ENCODE data around the gene PLXNA2. TPM values are rescaled to one million over a fixed set of nuclear protein-coding genes. Genes with fewer than 3 reads are reported as not detected.

The PLXNA2 gene
- total RNA-seq, 2 experiments from 2014 or later: 0.84 to 1.6 TPM

GRCh38 chr1:208179961-208180409 is 64.2 kb downstream of the PLXNA2 start:
- ChIA-PET POLR2A (no interaction called here), CTCF (no interaction called here)
- H3K4me1 Mint-ChIP-seq (ENCODE audit: low read depth): no peaks in the 10 kb centered on the region
- H3K27me3 Mint-ChIP-seq (ENCODE audit: low read depth): peaks cover 14% of the 10 kb centered on the region
- ATAC-seq: no peak
- no peak for DNase-seq
- no peak overlapping the region for H3K27ac Mint-ChIP-seq
- H3K4me3 Mint-ChIP-seq: no peak overlapping the region
- no peaks in the 10 kb centered on the region for H3K9me3 Mint-ChIP-seq (ENCODE audit: insufficient read depth)
- H3K36me3 Mint-ChIP-seq (ENCODE audit: low read depth): no peaks in the 10 kb centered on the region

DNA sequence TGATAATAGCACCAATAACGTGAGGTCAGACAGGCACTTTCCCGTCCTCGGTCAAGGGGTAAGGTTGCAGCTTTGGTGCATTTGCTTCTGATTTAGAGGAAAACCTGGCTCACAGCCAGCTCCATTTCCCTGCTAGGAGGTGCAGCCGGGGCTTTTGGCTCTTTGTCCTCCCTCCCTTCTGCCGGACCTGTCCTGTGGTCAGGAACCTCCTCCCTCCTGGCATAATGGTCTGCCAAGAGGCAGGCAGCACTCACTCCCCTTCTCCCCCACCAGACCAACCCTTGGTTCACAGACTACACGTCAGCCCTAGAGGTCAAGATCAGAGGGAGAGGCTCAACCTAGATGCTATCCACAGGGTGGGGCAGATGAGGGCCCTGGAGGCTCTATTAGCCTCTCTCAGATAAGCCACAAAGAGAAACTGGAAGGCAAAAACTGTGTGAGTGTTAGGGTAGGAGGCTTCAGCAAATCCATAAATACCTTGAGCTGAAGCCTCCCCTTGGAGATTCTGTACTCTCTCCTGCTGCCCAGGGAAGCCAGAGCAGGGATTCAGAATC is 64.8 kb downstream of the PLXNA2 start:
- no peaks in the 10 kb centered on the region for H3K4me1 Mint-ChIP-seq (ENCODE audit: low read depth)
- no peaks in the 10 kb centered on the region for H3K36me3 Mint-ChIP-seq (ENCODE audit: low read depth)
- DNase-seq (no peak), ATAC-seq (no peak)
- ChIA-PET POLR2A (no interaction called here), CTCF (interaction anchor here (1.0 kb wide), 1 partner anchor 66 kb away, joined by 4 read pairs; no protein-coding TSS in a partner anchor)
- no peak overlapping the region for H3K4me3 Mint-ChIP-seq
- no peaks in the 10 kb centered on the region for H3K9me3 Mint-ChIP-seq (ENCODE audit: insufficient read depth)
- H3K27me3 Mint-ChIP-seq (ENCODE audit: low read depth): peaks cover 13% of the 10 kb centered on the region
- no peak overlapping the region for H3K27ac Mint-ChIP-seq

- no peaks in the 10 kb centered on the region for H3K4me1 Mint-ChIP-seq (ENCODE audit: low read depth)
- ChIA-PET POLR2A (no interaction called here), CTCF (no interaction called here)
- DNase-seq (no peak), ATAC-seq (no peak)
- H3K36me3 Mint-ChIP-seq (ENCODE audit: low read depth): no peaks in the 10 kb centered on the region
- no peaks in the 10 kb centered on the region for H3K9me3 Mint-ChIP-seq (ENCODE audit: insufficient read depth)
- H3K27ac Mint-ChIP-seq: no peak overlapping the region
- H3K27me3 Mint-ChIP-seq (ENCODE audit: low read depth): peaks cover 16% of the 10 kb centered on the region
- H3K4me3 Mint-ChIP-seq: no peak overlapping the region
Observed at GRCh38 chr1:208178091-208178529, 66.1 kb downstream of the PLXNA2 start.

DNA sequence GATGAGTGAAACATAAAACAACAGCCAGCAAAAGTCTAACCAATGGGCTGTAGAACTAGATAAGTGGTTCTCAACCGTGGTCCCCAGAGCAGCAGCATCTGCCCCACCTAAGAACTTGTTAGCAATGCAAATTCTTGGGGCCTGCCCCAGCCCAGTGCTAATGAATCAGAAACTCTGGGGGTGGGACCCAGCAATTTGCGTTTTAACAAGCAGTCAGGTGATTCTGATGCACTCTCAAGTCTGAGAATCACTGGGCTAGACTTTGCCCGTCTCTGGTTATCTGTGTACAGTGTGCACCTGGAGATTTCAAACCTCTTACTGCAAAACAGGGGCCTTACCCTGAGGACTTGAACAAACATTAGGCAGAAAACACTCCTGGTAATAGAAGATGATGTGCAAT is 66.5 kb downstream of the PLXNA2 start:
- ATAC-seq: no peak
- H3K4me1 Mint-ChIP-seq (ENCODE audit: low read depth): no peaks in the 10 kb centered on the region
- no peaks in the 10 kb centered on the region for H3K36me3 Mint-ChIP-seq (ENCODE audit: low read depth)
- ChIA-PET CTCF (no interaction called here), POLR2A (no interaction called here)
- DNase-seq: no peak
- no peaks in the 10 kb centered on the region for H3K9me3 Mint-ChIP-seq (ENCODE audit: insufficient read depth)
- no peak overlapping the region for H3K4me3 Mint-ChIP-seq
- peaks cover 18% of the 10 kb centered on the region for H3K27me3 Mint-ChIP-seq (ENCODE audit: low read depth)
- no peak overlapping the region for H3K27ac Mint-ChIP-seq

GRCh38 chr1:208176649-208177048 is 67.5 kb downstream of the PLXNA2 start:
- no peaks in the 10 kb centered on the region for H3K9me3 Mint-ChIP-seq (ENCODE audit: insufficient read depth)
- ATAC-seq: no peak
- no peak overlapping the region for H3K4me3 Mint-ChIP-seq
- no peaks in the 10 kb centered on the region for H3K4me1 Mint-ChIP-seq (ENCODE audit: low read depth)
- CTCF ChIA-PET: no interaction called here
- DNase-seq: no peak
- POLR2A ChIA-PET: no interaction called here
- H3K27ac Mint-ChIP-seq: no peak overlapping the region
- H3K36me3 Mint-ChIP-seq (ENCODE audit: low read depth): no peaks in the 10 kb centered on the region
- peaks cover 24% of the 10 kb centered on the region for H3K27me3 Mint-ChIP-seq (ENCODE audit: low read depth)

DNA sequence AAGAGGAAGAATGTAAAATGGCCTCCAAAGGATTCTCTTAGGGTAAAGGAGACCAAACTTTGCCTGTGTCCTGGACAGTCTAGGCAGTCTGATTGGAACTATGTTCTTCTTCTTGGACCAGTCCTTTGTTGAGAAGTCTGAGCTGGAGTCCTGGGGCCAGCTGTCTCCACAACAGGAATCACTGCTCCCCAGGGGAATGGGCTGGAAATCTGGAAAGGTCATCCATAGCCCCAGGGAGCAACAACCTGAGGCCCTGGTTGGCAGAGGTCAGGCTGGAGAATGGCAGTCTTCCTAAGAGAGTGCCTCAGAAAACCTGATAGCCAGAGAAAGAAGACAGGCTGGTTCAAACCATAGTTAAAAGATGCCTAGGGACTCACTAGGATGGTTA is 68.7 kb downstream of the PLXNA2 start:
- H3K27ac Mint-ChIP-seq: no peak overlapping the region
- POLR2A ChIA-PET: no interaction called here
- no peaks in the 10 kb centered on the region for H3K36me3 Mint-ChIP-seq (ENCODE audit: low read depth)
- CTCF ChIA-PET: no interaction called here
- no peaks in the 10 kb centered on the region for H3K4me1 Mint-ChIP-seq (ENCODE audit: low read depth)
- H3K27me3 Mint-ChIP-seq (ENCODE audit: low read depth): peaks cover 27% of the 10 kb centered on the region
- no peaks in the 10 kb centered on the region for H3K9me3 Mint-ChIP-seq (ENCODE audit: insufficient read depth)
- H3K4me3 Mint-ChIP-seq: no peak overlapping the region
- no peak for DNase-seq
- no peak for ATAC-seq

DNA sequence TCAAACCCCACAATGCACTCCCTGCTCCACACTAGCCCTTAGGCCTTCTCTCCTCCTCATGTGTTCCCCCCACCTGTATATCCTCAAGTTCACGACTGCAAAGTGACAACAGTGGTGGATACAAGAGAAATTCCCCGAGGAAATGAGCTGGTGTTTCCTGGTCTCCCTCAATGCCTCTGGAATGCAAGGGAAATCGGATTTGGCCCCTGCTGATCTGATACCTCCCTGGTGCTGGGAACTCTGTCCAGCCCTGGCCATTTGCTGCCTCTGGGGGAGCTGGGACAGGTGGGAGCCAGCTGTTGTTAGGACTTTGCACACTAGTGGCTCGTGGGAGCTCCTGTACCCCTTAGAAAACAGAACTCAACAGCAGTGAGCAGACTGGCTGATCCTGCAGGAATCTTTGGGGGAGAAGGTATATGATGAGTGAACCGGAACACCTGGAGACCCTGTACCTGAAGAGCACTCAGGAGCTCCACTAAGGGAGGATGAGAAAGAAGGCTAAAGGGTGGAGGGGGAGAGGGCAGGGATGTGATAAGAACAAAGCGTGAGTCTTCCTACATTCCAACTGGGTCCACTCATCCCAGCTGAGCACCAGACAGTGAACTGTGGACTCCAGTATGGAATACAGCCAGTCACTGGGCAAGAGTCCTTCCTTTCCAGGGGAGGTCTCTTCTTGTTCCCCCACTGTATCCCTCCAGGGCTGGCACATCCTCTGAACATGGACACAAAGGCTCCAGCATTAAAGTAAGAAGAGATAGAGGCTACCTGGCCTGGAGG is 69.3 kb downstream of the PLXNA2 start:
- no peak overlapping the region for H3K27ac Mint-ChIP-seq
- ChIA-PET CTCF (no interaction called here), POLR2A (interaction anchor here (0.7 kb wide), 1 partner anchor 8 kb away, joined by 3 read pairs; no protein-coding TSS in a partner anchor)
- H3K36me3 Mint-ChIP-seq (ENCODE audit: low read depth): no peaks in the 10 kb centered on the region
- no peak for ATAC-seq
- H3K27me3 Mint-ChIP-seq (ENCODE audit: low read depth): peaks cover 27% of the 10 kb centered on the region
- no peaks in the 10 kb centered on the region for H3K4me1 Mint-ChIP-seq (ENCODE audit: low read depth)
- no peak for DNase-seq
- no peak overlapping the region for H3K4me3 Mint-ChIP-seq
- H3K9me3 Mint-ChIP-seq (ENCODE audit: insufficient read depth): no peaks in the 10 kb centered on the region

GRCh38 chr1:208174200-208174599 is 70.0 kb downstream of the PLXNA2 start:
- no peaks in the 10 kb centered on the region for H3K36me3 Mint-ChIP-seq (ENCODE audit: low read depth)
- peaks cover 27% of the 10 kb centered on the region for H3K27me3 Mint-ChIP-seq (ENCODE audit: low read depth)
- DNase-seq (no peak), ATAC-seq (no peak)
- ChIA-PET POLR2A (no interaction called here), CTCF (no interaction called here)
- no peak overlapping the region for H3K4me3 Mint-ChIP-seq
- H3K9me3 Mint-ChIP-seq (ENCODE audit: insufficient read depth): no peaks in the 10 kb centered on the region
- H3K27ac Mint-ChIP-seq: no peak overlapping the region
- no peaks in the 10 kb centered on the region for H3K4me1 Mint-ChIP-seq (ENCODE audit: low read depth)

- no peak for ATAC-seq
- CTCF ChIA-PET: no interaction called here
- no peak for DNase-seq
- Mint-ChIP-seq H3K27me3 (ENCODE audit: low read depth) (peaks cover 32% of the 10 kb centered on the region), H3K27ac (no peak overlapping the region), H3K9me3 (ENCODE audit: insufficient read depth) (no peaks in the 10 kb centered on the region), H3K4me1 (ENCODE audit: low read depth) (no peaks in the 10 kb centered on the region), H3K4me3 (no peak overlapping the region), H3K36me3 (ENCODE audit: low read depth) (no peaks in the 10 kb centered on the region)
- POLR2A ChIA-PET: no interaction called here
Observed at GRCh38 chr1:208173749-208174148, 70.4 kb downstream of the PLXNA2 start.

DNA sequence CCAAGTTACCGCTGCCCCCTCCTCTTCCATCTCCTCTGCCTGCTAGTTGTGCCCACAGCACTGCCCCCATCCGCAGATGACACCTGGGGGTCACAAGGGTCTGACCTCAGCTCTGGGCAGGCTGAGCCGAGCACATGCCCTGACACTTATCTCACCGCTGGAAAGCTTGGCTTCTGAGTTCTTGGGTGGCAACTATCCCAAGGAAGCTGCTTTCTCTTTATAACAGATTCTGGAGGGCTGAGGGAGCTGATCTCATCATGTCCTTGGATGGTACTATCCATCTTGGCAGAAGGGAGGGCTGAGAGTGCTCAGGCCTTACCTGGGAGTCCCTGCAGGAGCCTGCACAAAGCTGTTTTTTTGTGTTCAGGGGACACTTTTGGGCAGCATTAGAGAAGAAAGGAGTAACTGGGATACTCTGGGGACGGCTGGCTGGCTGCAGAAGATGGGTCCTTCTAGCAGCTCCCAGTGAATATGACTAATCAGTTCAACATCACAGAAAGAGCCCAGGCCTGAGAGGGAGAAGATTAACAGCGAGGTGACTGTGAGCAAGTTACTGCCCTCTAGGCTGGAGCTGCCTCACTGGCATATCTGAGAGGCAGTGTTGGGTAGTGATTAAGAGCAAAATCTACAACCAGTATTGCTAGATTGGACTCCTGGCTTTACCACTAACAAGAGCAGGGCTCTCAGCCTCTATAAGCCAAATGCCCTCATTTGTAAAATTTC is 71.6 kb downstream of the PLXNA2 start:
- no peak for DNase-seq
- POLR2A ChIA-PET: interaction anchor here (1.5 kb wide), 1 partner anchor 10 kb away, joined by 3 read pairs; no protein-coding TSS in a partner anchor
- ATAC-seq: no peak
- CTCF ChIA-PET: no interaction called here
- no peaks in the 10 kb centered on the region for H3K9me3 Mint-ChIP-seq (ENCODE audit: insufficient read depth)
- peaks cover 32% of the 10 kb centered on the region for H3K27me3 Mint-ChIP-seq (ENCODE audit: low read depth)
- no peak overlapping the region for H3K4me3 Mint-ChIP-seq
- no peak overlapping the region for H3K27ac Mint-ChIP-seq
- no peaks in the 10 kb centered on the region for H3K36me3 Mint-ChIP-seq (ENCODE audit: low read depth)
- H3K4me1 Mint-ChIP-seq (ENCODE audit: low read depth): no peaks in the 10 kb centered on the region

DNA sequence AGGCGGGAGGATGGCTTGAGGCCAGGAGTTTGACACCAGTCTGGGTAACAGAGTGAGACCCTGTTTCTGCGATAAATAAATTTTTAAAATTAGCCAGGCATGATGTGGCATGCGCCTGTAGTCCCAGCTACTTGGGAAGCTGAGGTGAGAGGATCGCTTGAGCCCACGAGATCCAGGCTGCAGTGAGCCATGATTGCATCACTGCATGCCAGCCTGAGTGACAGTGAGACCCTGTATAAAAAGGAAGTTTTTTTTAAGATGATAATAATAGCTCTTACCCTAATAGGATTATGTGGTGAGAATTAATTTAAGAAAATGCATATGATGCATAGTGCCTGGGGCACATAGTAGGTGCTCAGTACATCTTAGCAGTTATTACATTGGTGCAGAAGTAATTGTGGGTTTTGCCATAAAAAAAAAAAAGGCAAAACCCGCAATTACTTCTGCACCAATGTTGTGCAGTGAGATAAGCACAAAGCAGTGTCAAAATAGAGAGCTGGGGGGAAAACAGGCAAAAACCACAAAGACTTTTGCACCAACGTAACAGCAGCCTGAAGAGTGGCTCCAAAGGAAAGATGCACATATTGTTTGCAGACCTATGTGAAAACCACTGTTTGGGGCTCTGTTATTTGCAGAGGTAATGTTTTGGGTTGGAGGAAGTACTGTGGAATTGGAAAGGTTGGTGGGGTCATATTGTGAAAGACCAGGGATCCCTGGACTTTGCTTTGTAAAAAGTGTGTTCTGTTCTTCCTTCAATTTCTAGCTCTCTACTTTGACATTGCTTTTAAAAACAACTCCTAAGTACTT is 72.4 kb downstream of the PLXNA2 start:
- ChIA-PET CTCF (no interaction called here), POLR2A (interaction anchor here (1.5 kb wide), 1 partner anchor 9 kb away, joined by 3 read pairs; no protein-coding TSS in a partner anchor)
- Mint-ChIP-seq H3K27me3 (ENCODE audit: low read depth) (peaks cover 30% of the 10 kb centered on the region), H3K4me1 (ENCODE audit: low read depth) (no peaks in the 10 kb centered on the region), H3K9me3 (ENCODE audit: insufficient read depth) (no peaks in the 10 kb centered on the region), H3K4me3 (no peak overlapping the region), H3K36me3 (ENCODE audit: low read depth) (no peaks in the 10 kb centered on the region), H3K27ac (no peak overlapping the region)
- ATAC-seq: no peak
- DNase-seq: no peak

DNA sequence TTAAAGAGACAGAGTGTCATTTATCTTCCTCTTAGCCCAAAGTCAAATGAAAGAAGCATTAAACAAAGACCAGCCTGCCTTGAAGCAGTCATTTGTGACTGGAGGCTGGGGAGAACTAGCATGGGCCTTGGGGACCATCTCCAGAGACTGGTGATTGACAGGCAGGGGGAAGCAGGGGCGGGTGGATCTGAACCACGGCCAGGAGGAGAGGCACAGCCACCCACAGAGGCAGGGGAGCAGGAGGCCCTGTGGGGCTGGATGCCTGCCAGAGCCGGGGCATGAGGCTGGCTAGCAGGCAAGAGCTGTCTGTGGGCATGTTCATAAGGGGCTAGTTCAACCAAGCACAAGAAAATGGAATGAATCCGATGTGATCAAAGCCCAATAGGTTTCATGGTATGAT is 73.9 kb downstream of the PLXNA2 start:
- ATAC-seq: no peak
- H3K27ac Mint-ChIP-seq: no peak overlapping the region
- no peak for DNase-seq
- ChIA-PET CTCF (no interaction called here), POLR2A (no interaction called here)
- H3K36me3 Mint-ChIP-seq (ENCODE audit: low read depth): no peaks in the 10 kb centered on the region
- H3K9me3 Mint-ChIP-seq (ENCODE audit: insufficient read depth): no peaks in the 10 kb centered on the region
- no peaks in the 10 kb centered on the region for H3K4me1 Mint-ChIP-seq (ENCODE audit: low read depth)
- no peak overlapping the region for H3K4me3 Mint-ChIP-seq
- H3K27me3 Mint-ChIP-seq (ENCODE audit: low read depth): peaks cover 35% of the 10 kb centered on the region
